DMS153 (cell line): Measurements from ENCODE around the gene EIF2A.
"Not testable (repeated sequence)": the region's sequence is repeated elsewhere in the genome, so short reads cannot be mapped to it uniquely, and the experiment has no call there.

Source experiments
- DNase-seq: peaks from one replicate; lab custom pipeline; 2025; lab: John Stamatoyannopoulos, UW

Gene EIF2A

GRCh38 chr3:150602426-150603152, 56.0 kb downstream of the EIF2A start:
- DNase-seq, result no peak

- peak; percentile 89 for DNase-seq
These were observed 56.8 kb downstream of the EIF2A start, which contains the start of gene SELENOT for GRCh38 chr3:150603153-150603979. SELENOT (plus strand) TSS chr3:150603321; CDS start chr3:150603363, 42 bp downstream.

DNA sequence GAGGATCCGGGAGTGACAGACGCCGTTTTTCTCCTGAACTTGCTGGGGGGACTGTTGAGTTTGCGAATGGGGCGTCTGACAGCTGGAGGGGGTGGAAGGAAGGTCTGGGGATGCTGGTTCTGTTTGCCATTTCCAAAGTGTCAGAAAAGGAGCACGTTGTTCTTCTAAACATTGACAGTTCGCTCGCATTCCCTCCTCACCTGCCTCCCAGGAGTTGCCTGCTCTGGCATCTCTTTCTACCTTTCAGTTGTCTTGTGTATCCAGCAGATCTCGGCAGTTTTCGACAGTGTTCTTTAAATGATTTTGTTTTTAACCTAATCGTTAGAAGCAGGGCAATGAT, 57.4 kb downstream of the EIF2A start:
- DNase-seq, result no peak

DNA sequence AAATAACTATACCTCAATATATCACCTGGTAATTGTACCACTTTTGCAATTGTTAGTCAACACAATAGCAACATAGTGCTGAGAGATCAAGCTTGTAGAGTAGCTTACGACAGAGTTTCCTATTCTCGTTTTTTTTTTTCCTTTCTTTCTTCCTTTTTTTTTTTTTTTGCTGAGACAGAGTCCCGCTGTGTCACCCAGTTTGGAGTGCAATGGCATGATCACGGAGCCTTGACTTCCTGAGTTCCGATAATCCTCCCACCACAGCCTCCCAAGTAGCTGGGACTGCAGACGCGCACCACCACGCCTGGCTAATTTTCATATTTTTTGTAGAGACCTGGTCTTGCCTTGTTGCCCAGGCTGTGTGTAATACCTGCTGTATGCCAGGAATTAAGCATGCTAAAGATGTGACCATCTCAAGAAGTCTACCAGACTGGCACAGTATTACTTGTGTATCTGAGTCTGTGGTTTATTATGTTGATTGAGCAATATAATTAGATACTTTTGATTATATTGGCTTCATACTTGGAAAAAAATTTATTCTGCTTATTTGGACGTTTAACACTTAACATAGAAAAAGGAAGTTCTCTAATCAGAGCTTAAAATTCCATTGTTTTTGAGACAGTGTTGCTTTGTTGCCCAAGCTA, 59.5 kb downstream of the EIF2A start:
- DNase-seq, result no peak

GRCh38 chr3:150607267-150608065, 60.9 kb downstream of the EIF2A start:
- no peak for DNase-seq

DNA sequence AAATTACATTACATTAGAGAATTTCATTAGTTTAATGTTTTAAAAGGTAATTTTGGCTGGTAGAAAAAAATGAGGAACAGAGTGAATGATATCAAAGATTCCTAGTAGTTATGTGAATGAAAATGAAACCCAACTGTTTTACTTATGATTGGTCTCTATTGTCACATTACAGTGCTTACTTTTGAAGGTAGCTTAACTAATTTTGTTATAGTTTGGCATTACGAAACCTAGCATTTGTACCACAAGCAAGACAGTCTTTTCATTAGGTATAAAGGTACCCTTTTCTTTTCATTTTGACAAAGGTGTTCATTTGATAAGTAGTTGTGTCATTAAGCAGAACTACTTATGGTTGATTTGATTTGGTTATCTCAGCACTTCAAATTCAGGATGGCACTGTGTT, 63.4 kb downstream of the EIF2A start:
- DNase-seq, result no peak

DNA sequence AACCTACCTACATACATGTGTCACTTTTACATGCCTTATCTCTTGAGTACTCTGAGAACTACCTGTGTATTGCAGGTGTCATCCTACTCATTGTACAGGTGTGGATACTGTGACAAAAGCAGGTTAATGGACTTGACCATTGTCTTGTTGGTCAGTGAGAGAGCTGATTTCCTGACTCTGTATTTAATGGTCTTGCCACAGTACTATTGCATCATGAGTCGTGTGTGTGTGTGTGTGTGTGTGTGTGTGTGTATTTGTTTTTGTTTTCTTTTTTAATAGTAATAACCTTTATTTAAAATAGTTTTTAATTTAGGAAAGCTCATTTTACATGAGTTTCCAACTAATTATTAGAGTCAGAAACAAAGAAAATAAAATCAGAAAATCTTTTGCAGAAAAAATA, 64.2 kb downstream of the EIF2A start:
- DNase-seq, result no peak

DNA sequence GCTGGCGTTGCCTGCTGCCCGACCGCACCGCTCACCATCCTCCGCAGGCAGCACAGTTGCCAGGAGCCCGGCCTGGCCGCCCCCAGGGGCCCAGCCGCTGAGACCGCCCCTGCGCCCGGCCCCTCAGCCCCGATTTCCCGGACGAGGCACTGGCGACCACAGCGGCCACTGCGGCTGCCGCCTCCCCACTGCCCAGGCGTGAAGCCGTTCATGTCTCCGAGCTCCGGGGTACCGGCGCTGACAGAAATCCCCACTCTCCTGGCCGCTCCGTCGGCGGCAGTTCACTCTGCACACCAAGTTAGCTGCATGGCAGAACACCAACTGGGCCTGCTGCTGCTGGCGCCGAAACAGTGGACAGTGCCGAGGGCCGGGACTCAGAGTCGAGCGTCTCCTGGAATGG, 65.1 kb downstream of the EIF2A start:
- no peak for DNase-seq

DNA sequence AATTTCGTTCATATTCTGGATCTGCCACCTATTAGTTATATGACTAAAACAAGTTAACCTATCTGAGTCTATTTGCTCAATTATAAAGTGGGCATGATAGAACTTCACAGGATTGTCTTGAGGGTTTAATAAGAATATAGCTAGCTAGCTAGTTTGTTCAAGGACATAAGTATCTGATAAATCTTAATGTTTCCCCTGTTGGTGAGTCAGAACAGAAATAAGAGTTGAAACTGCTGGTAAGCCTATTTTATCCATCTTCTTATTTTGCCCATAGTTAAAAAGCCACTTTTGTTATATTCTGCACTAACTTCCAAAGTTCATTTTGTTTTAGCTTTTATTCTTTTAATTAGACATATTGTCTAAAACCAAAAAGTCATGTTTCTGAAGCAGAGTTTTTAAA, 65.9 kb downstream of the EIF2A start:
- DNase-seq, result no peak

DNA sequence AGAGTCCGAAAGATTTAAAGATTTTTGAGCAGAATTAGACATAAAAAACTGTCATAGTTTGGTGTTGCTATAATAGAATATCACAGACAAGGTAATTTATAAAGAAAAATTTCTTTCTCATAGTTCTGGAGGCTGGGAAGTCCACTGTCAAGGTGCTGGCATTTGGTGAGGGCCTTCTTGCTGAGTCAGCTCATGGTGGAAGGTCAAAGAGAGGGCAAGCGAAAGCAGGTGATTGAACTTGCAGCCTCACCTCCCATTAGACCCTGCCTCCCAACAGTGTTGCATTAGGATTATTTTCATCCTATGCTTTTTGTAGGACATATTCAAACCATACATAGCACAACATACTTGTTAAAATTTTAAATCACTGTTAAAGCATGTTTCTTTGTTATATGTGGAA, 66.4 kb downstream of the EIF2A start:
- no peak for DNase-seq

- no peak for DNase-seq
These were observed 67.3 kb downstream of the EIF2A start for GRCh38 chr3:150613709-150614480.

- DNase-seq, result no peak
These were observed 73.6 kb downstream of the EIF2A start for GRCh38 chr3:150620002-150620689.

- not testable (repeated sequence) for DNase-seq
These were observed 76.4 kb downstream of the EIF2A start for GRCh38 chr3:150622955-150623354.

DNA sequence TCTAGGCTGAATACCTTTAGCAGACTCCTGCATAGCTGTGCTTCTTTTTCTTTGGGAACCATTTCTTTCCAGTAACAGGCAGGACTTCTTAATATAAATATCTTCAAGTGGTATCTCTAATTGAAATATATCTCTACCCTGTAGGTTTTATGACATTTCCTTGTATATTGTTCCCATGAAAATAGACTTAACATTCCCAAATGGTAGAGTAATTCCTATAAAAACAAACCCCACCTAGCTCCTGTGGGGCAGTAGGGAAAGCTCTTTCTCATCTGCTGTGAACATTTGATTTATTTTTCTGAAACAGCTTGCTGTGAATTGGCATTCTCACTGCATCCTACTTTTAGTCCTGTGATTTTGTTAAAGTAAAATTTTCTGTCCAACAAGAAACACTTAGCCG, 77.4 kb downstream of the EIF2A start:
- no peak for DNase-seq

GRCh38 chr3:150626148-150626930, 79.8 kb downstream of the EIF2A start:
- no peak for DNase-seq

- DNase-seq, result no peak
These were observed 81.0 kb downstream of the EIF2A start for GRCh38 chr3:150627557-150627956.

GRCh38 chr3:150631515-150632221, 85.1 kb downstream of the EIF2A start:
- DNase-seq, result no peak

GRCh38 chr3:150635076-150635475, 88.5 kb downstream of the EIF2A start:
- no peak for DNase-seq

GRCh38 chr3:150635526-150635925, 88.9 kb downstream of the EIF2A start:
- no peak for DNase-seq
